ENCODE results near the gene ZNF783. TPM values are rescaled to one million over a fixed set of nuclear protein-coding genes. Genes with fewer than 3 reads are reported as not detected.

ZNF783 gene
- total RNA-seq, 1 donor from 2014 or later = 15.1 TPM

DNA sequence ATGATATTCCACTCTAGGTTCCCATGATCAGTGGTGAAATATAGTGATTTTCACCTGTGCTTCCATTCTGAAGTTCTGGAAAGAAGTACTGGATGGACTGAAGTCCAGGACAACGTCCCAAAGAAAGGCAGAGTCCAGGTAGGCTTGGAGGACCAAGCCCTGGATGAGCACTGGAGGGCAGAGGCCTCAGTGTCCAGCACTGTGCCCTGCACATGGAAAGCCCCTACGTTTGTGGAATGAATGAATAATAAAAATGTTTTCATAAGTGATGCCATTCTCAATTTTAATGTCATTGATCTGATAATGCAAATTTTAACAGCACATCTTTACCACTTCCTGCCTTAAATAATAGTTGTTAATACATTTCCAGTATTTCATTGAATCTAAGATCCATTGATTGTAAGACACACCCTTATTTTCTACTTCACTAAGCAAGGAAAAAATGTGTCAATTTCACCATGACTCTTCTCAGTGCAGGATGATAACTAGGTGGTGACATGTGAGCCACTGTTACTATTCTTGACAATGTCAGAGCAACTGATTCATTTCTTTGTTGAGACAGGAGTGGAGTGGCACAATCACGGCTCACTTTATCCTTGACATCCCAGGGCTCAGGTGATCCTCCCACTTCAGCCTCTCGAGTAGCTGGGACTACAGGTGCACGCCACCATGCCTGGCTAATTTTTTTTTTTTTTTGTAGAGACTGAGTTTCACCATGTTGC lies 35.2 kb downstream of the ZNF783 start:
- no peaks in the 10 kb centered on the region for H3K9me3 ChIP-seq

DNA sequence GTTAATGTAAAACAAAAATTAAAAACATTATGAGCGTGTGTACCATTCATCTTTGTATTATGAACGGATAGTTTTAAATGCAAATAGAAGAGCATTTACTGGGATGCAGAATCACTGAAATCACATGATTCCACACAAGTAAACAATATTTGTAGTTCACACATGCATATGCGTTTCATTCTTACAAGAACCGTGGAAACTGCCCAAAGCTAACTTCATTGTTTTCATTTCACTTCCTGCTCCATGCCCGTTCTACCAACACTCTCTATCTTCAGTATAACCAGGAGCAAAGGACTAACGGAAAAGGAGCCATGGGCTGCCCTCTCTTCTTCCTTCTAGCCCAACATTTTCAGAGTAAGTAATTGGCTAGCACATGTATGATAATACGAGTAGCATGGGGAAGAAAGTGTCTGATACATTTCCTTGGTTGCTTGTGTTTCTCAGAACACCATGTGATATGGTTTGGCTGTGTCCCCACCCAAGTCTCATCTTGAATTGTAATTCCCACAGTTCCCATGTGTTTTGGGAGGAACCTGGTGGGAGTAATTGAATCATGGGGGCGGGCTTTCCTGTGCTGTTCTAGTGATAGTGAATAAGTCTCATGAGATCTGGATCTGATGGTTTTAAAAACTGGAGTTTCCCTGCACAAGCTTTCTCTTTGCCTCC lies 38.8 kb downstream of the ZNF783 start:
- H3K4me1 ChIP-seq = no peaks in the 10 kb centered on the region
- no peaks in the 10 kb centered on the region for H3K36me3 ChIP-seq
- TF ChIP-seq, protein P1, sequence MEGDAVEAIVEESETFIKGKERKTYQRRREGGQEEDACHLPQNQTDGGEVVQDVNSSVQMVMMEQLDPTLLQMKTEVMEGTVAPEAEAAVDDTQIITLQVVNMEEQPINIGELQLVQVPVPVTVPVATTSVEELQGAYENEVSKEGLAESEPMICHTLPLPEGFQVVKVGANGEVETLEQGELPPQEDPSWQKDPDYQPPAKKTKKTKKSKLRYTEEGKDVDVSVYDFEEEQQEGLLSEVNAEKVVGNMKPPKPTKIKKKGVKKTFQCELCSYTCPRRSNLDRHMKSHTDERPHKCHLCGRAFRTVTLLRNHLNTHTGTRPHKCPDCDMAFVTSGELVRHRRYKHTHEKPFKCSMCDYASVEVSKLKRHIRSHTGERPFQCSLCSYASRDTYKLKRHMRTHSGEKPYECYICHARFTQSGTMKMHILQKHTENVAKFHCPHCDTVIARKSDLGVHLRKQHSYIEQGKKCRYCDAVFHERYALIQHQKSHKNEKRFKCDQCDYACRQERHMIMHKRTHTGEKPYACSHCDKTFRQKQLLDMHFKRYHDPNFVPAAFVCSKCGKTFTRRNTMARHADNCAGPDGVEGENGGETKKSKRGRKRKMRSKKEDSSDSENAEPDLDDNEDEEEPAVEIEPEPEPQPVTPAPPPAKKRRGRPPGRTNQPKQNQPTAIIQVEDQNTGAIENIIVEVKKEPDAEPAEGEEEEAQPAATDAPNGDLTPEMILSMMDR (IDR thresholded peaks at IDR 0.05) = no peak
- DNase-seq (no peak), ATAC-seq (no peak)
- no peaks in the 10 kb centered on the region for H3K27me3 ChIP-seq (ENCODE audit: low read depth)
- no peaks in the 10 kb centered on the region for H3K9me3 ChIP-seq
- intact Hi-C loops (cut with DNase I) = no loop called here
- no peak overlapping the region for H3K27ac ChIP-seq
- no peak overlapping the region for H3K4me3 ChIP-seq

More for the DNA sequence above, 35.2 kb downstream of the ZNF783 start:
- H3K27me3 ChIP-seq (ENCODE audit: low read depth) = no peaks in the 10 kb centered on the region
- no peak overlapping the region for H3K27ac ChIP-seq
- no peak overlapping the region for H3K4me3 ChIP-seq
- TF ChIP-seq, protein P1 (IDR thresholded peaks at IDR 0.05) = no peak
- no peak for ATAC-seq
- DNase-seq = no peak
- H3K4me1 ChIP-seq = no peaks in the 10 kb centered on the region
- H3K36me3 ChIP-seq = peaks cover 16% of the 10 kb centered on the region
- intact Hi-C loops (cut with DNase I) = no loop called here

DNA sequence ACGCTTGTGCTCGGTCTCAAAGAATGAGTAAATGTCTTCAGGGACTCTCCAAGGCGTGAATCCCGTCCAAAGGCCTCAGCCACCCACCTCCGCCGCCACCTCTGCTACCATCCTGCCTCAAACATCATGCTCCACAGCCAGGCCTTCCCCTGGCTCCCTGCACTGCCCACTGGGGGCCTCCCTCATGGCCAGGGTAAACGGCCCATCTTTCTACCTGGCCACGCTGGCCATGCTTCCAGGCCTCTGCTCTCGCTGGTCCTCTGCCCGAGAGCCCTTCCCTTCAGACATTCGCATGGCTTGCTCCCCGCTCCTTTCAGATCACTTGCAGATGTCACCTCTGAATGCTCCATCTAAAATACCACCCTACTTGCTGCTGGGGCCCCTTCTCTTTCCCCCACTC lies 40.2 kb downstream of the ZNF783 start:
- no peaks in the 10 kb centered on the region for H3K9me3 ChIP-seq
- H3K4me3 ChIP-seq = no peak overlapping the region
- H3K4me1 ChIP-seq = no peaks in the 10 kb centered on the region
- H3K27me3 ChIP-seq (ENCODE audit: low read depth) = no peaks in the 10 kb centered on the region
- no peaks in the 10 kb centered on the region for H3K36me3 ChIP-seq
- ATAC-seq (no peak), DNase-seq (no peak)
- H3K27ac ChIP-seq = no peak overlapping the region
- intact Hi-C loops (cut with DNase I) = no loop called here
- TF ChIP-seq, protein P1 (IDR thresholded peaks at IDR 0.05) = no peak

DNA sequence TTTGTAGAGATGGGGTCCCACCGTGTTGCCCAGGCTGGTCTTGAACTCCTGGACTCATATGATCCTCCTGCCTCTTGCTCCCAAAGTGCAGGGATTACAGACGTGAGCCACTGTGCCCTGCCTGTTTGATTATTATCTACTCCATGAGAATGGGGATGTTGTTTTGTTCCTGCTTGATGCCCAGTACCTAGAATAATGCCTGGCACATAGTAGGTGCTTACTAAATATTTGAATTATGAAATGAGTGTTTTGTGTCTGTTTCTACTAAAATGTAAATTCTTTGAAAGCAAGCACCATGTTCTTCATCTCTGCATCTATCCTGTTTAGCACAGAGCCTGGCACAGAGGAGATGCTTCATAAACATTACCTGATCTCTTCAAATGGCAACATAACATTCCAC lies 40.9 kb downstream of the ZNF783 start:
- TF ChIP-seq, protein P1 (IDR thresholded peaks at IDR 0.05) = no peak
- H3K9me3 ChIP-seq = no peaks in the 10 kb centered on the region
- intact Hi-C loops (cut with DNase I) = no loop called here
- no peaks in the 10 kb centered on the region for H3K36me3 ChIP-seq
- DNase-seq = no peak
- no peaks in the 10 kb centered on the region for H3K4me1 ChIP-seq
- no peak for ATAC-seq
- no peak overlapping the region for H3K4me3 ChIP-seq
- no peak overlapping the region for H3K27ac ChIP-seq
- H3K27me3 ChIP-seq (ENCODE audit: low read depth) = no peaks in the 10 kb centered on the region

DNA sequence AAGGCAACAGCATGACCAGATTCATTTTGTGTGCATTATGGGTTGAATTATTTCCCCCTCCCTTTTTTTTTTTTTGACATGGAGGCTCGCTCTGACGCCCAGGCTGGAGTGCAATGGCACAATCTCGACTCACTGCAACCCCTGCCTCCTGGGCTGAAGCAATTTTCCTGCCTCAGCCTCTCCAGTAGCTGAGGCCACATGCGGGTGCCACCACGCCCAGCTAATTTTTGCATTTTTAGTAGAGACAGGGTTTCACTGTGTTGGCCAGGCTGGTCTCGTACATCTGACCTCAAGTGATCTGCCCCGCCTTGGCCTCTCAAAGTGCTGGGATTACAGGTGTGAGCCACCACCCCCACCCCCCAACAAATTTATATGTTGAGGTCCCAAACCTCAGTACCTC lies 42.0 kb downstream of the ZNF783 start:
- DNase-seq (no peak), ATAC-seq (no peak)
- H3K27ac ChIP-seq = no peak overlapping the region
- no peaks in the 10 kb centered on the region for H3K27me3 ChIP-seq (ENCODE audit: low read depth)
- intact Hi-C loops (cut with DNase I) = no loop called here
- H3K36me3 ChIP-seq = no peaks in the 10 kb centered on the region
- H3K4me3 ChIP-seq = no peak overlapping the region
- H3K9me3 ChIP-seq = no peaks in the 10 kb centered on the region
- TF ChIP-seq, protein P1 (IDR thresholded peaks at IDR 0.05) = no peak
- no peaks in the 10 kb centered on the region for H3K4me1 ChIP-seq

Measured in lower lobe of right lung (tissue), 2 donors.